GM18858 (cell line): Measurements from ENCODE around the gene CCDC116.
A peak's percentile ranks its signal among the peaks of the same experiment; 100 is the strongest.
"Not testable (repeated sequence)": the region's sequence is repeated elsewhere in the genome, so short reads cannot be mapped to it uniquely, and the experiment has no call there.

ENCODE experiments used
- ATAC-seq: cut with Tn5 transposase; IDR thresholded peaks from one replicate; pipeline ENCODE4 v1.9.1; 2021; ENCODE audit not compliant: unreplicated experiment

The CCDC116 gene

DNA sequence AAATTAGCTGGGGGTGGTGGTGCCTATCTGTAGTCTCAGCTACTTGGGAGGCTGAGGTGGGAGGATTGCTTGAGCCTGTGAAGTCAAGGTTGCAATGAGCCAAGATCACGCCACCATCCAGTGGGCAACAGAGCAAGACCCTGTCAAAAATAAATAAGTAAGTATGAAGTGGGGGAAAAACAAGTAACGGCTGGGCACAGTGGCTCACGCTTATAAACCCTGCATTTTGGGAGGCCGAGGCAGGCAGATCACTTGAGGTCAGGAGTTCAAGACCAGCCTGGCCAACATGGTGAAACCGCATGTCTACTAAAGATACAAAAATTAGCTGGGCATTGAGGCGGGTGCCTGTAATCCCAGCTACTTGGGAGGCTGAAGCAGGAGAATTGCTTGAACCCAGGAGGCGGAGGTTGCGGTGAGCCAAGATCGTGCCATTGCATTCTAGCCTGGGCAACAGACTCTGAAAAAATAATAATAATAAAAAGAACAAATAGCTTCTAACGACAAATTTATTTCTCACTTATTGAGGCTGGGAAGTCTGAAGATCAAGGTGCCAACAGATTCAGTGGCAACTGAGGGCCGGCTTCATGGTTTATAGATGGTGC is 22.9 kb upstream of the CCDC116 start:
- ATAC-seq = not testable (repeated sequence)

GRCh38 chr22:21611210-21611977 is 21.2 kb upstream of the CCDC116 start:
- ATAC-seq = no peak

DNA sequence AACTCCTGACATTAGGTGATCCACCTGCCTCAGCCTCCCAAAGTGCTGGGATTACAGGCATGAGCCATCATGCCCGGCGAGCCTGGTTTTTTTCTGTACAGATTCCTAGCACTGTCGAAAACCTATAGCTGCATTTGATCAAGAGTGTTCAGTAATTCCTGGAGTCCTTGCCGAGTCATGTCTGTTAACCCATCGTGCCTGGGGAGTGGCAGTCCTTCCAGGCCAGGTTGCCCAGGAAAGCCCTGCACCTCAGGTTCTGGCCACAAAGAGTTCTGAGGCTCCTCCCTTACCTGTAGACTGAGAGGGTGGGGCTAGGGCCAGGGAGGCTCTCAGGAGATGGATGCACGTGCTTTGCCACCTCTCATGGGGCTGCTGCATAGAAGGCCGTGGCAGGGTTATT is 19.7 kb upstream of the CCDC116 start:
- ATAC-seq = no peak

- ATAC-seq = no peak
Observed at GRCh38 chr22:21613553-21614233, 18.9 kb upstream of the CCDC116 start.

- ATAC-seq = no peak
Observed at GRCh38 chr22:21615731-21616130, 16.8 kb upstream of the CCDC116 start.

DNA sequence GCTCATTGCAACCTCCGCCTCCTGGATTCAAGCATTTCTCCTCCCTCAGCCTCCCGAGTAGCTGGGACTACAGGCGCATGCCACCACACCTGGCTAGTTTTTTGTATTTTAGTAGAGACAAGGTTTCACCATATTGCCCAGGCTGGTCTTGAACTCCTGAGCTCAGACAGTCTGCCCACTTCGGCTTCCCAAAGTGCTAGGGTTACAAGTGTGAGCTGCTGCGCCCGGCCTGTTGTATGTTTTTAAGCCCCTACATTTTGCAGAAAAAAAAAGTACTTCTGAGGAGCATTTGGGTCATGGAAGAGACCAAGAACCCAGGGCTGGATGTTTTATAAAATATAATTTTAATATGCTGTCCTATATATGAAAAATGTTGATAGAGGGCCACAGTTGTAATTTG is 15.2 kb upstream of the CCDC116 start:
- not testable (repeated sequence) for ATAC-seq

DNA sequence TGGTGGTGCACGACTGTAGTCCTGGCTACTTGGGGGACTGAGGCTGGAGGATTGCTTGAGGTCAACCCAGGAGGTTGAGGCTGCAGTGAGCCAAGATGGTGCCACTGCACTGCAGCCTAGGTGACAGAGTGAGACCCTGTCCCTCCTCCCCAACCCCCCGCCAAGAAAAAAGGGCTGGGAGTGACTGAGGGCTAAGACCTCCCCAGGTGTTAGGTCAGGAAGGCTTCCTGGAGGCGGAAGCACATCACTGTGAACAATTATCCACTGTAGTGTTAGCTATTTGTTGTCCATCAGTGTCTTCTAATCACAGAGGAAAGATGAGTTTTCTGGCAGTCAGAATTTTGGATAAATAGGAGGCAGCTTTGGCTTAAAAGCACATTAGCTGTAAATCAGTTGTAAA is 11.5 kb upstream of the CCDC116 start:
- no peak for ATAC-seq

- ATAC-seq = no peak
Observed at GRCh38 chr22:21622011-21622918, 10.3 kb upstream of the CCDC116 start.

- ATAC-seq = no peak
Observed at GRCh38 chr22:21622919-21623647, 9.5 kb upstream of the CCDC116 start.

- no peak for ATAC-seq
Observed at GRCh38 chr22:21623648-21623970, 9.0 kb upstream of the CCDC116 start.

DNA sequence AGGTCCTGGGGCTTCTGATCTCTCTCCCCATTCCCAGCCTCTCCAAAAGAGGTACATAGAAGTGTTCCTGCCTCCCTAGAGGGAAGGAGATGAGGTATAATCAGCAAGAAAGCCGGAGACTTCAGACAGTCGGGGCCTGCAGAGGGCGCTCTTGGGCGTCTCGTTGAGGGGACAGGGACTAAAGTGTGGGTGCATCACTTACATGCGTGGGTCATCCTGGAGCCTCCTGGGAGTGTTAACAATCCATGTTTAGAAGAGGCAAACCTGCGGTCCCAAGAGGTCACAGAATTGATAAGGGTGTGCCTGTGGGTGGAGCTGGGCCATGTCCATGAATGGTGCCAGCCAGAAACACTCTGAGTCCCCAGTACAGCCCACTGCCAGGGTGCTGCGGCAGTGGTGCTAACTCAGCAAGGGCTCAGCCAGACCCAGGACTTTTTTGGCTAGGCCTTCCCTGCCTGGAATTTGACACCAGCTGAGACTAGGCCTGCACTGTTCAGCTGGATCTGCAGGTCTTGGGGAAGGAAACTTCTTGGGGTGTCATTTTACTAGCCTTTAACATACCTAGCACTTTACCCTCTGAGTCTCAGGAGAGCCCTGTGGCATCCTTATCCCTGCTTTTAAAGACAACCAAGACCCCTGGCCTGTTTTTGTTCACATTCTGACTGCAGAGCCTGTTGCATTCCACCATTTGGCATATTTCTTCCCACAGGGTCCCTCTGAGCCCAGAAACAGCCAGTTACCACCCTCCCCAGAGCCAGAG is 8.3 kb upstream of the CCDC116 start:
- no peak for ATAC-seq

DNA sequence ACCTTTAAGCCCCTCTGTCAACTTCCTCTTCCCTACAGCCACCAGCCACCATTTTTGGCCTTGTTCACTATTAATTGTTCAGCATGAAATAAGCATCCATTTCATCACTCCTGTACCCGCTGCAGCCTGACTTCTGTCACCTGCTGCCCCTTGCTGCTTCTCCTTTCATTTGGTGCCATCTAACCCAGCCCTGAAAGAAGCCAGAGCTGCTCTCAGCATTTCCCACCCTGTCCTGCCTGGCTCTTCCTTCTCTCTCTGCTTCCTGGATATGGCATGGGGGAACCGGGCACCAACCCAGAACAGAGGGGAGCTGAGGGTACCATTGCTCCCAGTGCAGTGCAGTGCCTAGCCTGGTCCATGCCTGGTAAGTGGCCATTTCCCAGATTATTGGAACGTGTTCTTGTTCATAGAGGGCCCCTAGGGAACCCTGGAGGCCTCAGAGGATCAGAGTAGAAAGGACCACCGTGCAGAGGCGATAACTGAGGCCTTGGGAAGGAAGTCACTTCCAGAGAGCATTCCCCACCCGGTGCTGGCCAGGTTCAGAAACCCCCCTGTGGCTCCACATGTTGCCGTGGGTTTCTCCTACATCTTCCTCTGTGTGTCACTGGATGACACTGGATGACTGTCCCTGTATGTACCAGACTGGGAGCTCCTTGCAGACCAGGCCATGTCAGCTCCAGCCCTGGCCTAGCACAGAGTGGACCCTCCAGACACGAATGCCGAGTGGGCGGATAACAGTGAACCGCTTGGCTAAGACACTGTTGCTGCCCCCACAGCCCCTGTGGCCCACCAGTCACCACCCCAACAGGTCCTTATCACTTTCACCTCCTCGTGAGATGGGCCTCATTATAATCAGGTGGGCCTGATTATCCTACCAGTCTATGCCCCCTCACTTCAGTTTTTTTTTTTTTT is 7.4 kb upstream of the CCDC116 start:
- no peak for ATAC-seq

- ATAC-seq = no peak
Observed at GRCh38 chr22:21626073-21626734, 6.4 kb upstream of the CCDC116 start.

DNA sequence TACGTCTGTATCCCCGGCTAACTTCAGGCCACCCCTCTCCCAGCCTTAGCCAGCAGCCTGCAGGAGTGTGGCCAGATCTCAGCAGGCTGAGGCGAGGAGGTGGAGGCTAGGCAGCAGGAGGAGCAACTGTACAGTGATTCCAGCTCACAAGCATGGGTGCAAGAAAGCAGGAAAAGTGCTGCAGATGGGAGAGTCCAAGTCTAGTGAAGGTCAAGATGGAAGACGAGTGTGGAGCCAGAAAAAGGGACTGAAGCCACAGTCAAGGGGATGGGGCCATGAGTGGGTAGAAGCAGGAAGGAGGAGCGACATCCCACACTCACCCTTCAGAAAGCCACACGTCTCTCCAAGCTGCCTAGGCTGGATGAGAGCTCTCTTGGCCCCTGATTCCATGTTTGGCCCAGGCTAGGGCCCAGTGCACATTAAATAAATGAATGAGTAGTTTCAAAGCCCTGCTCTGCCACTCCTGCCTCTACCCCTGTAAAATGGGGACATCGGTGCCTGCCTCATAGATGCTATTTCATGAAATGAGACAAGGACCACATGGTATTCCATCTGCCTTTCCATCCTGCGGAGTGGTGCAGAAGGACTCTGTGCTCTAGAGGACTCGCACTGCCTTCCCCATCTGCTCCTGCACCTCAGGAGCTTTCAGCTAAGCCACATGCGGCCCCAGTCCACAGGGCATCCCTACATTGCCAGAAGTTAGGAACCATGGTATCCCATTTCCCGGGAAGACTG is 5.7 kb upstream of the CCDC116 start:
- ATAC-seq = no peak

GRCh38 chr22:21628386-21629254 is 3.9 kb upstream of the CCDC116 start:
- peak; percentile 2 for ATAC-seq

- peak; percentile 51 for ATAC-seq
Observed at GRCh38 chr22:21629255-21630149, 3.1 kb upstream of the CCDC116 start, which contains the start of gene YDJC. TSS of gene YDJC (minus strand) at chr22:21630022. CDS start at chr22:21630014, 8 bp downstream.
